ENCODE measurements around the gene EPHB1.

DNA sequence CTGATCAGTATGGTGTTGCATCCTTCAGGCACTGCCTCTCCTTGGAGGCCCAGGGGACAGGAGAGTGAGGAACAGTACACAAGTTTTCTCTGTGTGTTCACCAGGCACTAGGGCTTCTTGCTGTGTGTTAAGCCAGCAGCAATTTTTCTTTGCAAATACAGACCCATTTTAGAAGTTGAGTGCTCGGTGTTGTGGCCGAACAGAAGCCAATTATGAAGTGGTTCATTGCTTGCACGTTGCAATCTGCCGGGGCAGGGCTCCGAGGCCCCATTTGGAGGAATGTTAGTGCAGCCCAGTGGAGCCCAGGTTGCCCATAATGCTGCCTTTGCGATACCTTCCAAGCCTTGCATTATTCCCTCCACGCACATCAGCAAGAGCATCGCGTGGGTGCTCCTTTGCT lies 51.0 kb downstream of the EPHB1 start:
- TF ChIP-seq, protein P1, sequence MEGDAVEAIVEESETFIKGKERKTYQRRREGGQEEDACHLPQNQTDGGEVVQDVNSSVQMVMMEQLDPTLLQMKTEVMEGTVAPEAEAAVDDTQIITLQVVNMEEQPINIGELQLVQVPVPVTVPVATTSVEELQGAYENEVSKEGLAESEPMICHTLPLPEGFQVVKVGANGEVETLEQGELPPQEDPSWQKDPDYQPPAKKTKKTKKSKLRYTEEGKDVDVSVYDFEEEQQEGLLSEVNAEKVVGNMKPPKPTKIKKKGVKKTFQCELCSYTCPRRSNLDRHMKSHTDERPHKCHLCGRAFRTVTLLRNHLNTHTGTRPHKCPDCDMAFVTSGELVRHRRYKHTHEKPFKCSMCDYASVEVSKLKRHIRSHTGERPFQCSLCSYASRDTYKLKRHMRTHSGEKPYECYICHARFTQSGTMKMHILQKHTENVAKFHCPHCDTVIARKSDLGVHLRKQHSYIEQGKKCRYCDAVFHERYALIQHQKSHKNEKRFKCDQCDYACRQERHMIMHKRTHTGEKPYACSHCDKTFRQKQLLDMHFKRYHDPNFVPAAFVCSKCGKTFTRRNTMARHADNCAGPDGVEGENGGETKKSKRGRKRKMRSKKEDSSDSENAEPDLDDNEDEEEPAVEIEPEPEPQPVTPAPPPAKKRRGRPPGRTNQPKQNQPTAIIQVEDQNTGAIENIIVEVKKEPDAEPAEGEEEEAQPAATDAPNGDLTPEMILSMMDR (conservative IDR thresholded peaks at IDR 0.05; ENCODE audit: low read depth, low read length), result no peak
- TF ChIP-seq EZH2 (IDR thresholded peaks at IDR 0.05; ENCODE audit: borderline replicate concordance, low read depth, low read length, poor library complexity, severe bottlenecking), result no peak

All from A673 (cell line).